Stimulated activated CD8-positive, alpha-beta memory T cell treated with anti-CD3 and anti-CD28 coated beads, Interleukin-12 subunit alpha, Interleukin-12 subunit beta, amount 100 ng/mL, for 24 hours (primary cell): ENCODE measurements around the gene PHKA2.

Experiments used
- DNase-seq: peaks from one replicate; pipeline ENCODE4 v3.0.0-alpha.2; 2020; ENCODE audit errors: extremely low read depth

Gene PHKA2

DNA sequence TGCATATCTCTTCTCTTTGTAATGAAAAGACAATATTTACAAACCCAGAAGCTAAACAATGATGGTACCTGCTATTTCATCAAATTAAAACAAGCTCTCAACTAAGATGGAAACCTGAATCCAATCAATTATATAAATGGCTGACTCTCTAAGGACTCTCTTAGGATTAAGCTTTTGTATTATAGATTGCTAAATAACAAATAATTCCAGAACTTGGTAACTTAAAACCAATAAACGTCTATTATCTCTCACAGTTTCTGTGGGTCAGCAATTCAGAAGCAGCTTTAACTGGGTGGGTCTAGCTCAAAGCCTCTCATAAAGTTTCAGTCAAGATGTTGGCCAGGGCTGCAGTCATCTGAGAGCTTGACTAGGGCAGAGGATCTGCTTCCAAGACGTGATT lies 12.4 kb downstream of the PHKA2 start:
- DNase-seq, result no peak

DNA sequence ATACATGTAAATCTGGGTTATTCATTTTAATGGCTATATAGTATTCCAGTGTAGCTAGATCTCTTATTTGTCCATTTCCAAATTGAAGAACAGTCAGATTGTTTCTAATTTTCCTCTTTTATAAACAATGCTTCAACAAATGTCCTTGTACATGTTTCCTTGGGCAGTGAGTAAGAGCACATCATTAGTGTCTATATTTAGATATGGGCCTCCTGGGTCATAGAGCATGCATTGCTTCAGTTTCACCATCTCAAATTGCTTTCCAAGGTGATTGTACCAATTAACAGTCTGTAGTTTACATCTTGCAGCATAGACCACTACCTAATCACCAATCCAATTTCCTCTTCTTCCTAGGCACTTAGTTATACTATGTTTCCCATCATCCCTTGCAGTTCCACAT lies 13.4 kb downstream of the PHKA2 start:
- no peak for DNase-seq

DNA sequence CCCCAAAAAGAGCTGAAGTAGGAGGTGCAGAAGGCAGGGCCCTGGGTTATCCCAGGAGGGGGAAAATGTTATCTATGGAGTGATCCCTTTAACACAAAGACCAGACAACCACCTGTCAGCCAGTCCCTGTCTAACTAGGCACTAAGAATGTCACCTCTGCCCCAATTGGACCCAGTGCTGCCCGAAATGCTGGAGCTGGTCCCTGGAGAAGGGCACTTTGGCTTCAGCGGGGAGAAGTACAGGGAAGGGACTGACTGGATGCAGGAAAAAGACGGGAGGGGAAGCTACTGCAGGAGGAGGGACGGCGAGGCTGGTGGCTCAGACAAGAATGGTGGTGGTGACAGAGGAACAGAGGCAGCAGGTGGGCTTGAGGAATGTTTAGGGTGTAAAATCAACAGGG lies 17.3 kb downstream of the PHKA2 start:
- no peak for DNase-seq

DNA sequence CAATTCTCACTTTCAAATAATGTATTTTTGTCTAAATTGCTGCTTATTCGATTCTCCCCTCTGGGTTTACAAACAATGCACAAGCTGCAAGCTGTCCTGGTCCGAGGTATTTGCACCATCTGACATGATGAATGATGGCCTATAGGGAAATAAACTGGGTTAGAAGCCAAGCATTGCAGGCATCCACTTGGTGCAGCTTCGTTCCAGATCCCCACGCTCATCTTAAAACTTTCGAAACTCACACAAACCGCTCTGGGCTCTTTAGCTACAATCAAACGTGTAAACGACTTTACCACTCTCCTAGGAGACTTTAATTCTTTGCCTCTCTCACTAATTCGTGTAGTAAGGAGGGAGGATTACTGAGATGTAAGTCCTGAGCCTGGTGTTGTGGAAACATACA lies 19.0 kb downstream of the PHKA2 start:
- DNase-seq, result no peak

GRCh38 chrX:18964026-18964425 lies 19.9 kb downstream of the PHKA2 start:
- DNase-seq, result no peak

DNA sequence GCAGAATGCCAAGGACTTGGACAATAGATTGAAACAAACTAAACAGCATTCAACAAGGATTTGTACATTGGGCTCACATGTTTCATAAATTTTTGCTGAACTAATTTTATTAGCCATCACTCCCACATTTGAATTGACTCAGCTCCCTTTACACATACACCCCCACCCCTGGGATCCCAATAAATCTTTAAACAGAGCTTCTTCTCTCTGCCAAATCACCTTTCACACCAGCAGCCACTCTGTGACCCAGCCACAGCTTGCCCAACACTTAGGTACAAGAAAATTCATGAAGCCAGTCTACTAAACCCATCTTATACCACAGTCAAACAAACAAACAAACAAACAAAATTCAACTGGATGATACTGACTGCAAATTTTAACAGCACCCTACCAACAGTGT lies 21.6 kb downstream of the PHKA2 start:
- DNase-seq, result no peak

GRCh38 chrX:18961686-18962085 lies 22.2 kb downstream of the PHKA2 start:
- DNase-seq, result no peak

DNA sequence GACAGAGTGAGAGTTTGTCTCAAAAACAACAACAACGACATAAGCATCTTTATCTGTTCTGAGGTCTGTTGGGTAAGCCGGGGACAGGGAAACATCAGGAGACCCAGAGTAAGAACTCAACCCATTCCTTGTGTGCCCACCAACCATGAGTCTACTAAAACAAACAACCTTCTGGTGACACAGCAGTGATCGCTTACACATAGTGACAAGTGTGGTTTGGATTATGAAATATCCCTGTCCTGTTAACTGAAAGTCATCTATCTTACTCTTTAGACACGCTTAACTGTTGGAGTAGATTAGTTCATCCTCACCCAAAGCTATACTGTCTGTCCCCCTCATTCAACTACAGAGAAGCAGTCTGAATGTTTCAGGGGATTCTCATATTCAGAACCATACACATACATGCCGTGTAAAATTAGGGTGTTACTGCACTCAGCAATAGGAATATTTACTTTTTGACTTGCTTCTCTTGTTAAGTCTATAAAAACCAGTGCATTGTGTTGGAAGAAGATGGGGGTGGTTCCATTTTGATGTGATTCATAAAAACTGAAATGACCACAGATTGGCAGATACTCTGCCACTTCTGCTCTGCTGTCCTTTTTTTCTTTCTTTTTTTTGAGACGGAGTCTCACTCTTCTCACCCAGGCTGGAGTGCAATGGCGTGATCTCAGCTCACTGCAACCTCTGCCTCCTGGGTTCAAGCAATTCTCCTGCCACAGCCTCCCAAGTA lies 27.4 kb downstream of the PHKA2 start:
- DNase-seq, result no peak

DNA sequence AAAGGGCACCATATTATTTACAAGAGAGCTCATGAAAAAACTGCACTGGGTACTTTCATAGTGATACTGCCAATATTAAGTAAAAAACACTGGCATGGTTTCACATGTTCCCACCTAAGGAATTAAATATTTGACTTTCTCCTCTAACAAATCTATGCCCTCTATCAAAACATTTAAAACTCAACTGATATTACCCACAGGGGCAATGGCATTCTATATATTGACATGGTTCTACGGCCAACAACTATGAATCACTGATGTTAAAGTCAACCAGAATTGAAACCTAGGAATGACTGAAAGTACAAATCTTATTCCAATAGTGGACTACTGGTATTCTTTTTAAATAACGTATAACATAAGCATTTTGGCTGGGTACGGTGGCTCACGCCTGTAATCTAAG lies 28.2 kb downstream of the PHKA2 start:
- no peak for DNase-seq

DNA sequence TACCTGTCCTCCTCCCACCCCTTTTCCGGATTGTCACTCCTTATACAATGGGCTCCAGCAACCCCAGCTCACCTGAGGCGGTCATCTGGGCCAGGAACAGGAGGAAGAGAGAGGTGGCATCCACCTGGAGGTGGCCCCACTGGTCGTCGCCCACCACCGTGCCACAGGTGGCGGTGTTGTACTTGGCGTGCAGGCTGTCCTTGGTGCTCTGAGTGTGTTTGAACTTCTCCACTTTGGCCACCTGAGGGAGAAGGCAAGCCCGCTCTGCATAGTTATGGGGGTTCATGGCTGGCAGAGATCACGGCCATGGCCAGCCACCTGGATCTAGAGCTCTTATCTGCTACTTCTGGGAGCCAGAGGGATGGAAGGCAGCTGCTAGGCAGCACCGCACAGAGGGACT lies 32.9 kb downstream of the PHKA2 start:
- no peak for DNase-seq

DNA sequence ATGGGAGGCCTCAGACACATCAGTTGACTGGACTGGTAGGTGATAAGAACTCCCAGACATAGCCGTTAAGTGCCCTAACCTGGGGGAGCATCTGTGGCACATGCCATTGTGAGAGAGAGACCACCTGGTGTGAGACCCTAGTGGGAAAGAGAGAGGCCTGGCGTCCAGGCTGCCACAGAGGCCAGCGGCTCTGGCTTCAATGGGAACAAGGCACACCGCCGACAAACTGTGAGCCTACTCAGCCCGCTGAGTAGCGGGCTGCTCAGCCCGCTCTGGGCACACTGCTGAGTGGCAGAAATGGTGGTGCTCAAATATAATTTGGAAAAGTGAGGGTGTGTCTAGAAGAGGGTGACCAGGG lies 34.0 kb downstream of the PHKA2 start:
- DNase-seq, result no peak

GRCh38 chrX:18949291-18949943 lies 34.5 kb downstream of the PHKA2 start:
- no peak for DNase-seq

DNA sequence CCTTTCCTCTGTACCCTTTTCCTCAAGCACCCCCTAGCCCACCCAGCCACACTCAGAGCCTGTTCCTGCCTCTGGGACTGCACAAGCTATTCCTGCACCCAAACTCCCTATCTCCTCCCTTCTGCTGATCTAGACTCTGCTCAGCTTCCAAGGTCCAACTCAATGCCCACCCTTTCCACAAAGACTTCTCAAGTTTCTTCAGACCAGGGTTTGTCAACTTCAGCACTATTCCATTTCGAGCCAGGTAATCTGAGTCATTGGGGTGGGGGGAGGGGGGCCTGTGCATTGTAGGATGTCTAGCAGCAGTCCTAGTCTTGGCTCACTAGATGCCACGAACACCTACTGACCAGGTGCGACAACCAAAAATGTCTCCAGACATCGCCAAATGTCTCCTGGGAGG lies 37.3 kb downstream of the PHKA2 start:
- DNase-seq, result no peak

- no peak for DNase-seq
Measured at GRCh38 chrX:18946157-18946556, 37.8 kb downstream of the PHKA2 start.

- no peak for DNase-seq
Measured at GRCh38 chrX:18945483-18945882, 38.4 kb downstream of the PHKA2 start.

DNA sequence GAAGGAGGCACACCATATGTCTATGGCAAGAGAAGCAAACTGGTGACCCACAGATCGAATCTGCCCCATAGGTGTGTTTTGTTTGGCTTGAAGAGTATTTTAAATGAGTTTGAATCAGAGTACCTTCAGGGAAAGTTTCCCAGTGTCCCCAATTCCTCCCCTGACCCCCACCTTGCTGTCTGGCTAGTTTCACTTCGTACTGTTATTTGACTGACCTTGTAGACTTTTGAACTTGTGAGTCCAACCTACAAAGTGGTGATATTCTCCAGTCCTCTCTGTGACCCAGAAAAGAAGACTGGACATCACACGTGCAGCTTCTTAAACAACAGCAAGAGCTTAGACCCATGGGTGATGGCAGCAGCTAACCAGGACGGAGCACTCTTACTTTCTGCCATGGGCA lies 39.4 kb downstream of the PHKA2 start:
- no peak for DNase-seq

- no peak for DNase-seq
Measured at GRCh38 chrX:18941896-18942295, 42.0 kb downstream of the PHKA2 start.

DNA sequence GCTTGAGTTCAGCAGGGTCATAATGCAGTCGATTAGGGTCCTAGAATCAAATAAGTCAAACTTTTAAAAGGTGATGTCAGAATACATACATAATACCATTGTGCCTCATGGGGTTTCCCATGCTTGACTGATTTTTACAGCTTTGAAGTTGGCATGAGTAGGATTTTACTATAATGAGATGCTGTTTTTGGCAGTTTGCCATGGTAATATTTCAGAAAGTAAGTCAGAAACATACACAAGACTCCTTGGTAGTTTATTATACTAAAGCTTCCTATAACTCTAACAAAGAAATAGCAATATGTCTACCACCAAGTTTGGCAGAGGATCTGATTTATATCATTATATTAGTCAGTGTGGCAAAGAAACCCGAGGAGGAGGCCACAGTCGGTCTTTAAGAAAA lies 45.2 kb downstream of the PHKA2 start:
- no peak for DNase-seq

DNA sequence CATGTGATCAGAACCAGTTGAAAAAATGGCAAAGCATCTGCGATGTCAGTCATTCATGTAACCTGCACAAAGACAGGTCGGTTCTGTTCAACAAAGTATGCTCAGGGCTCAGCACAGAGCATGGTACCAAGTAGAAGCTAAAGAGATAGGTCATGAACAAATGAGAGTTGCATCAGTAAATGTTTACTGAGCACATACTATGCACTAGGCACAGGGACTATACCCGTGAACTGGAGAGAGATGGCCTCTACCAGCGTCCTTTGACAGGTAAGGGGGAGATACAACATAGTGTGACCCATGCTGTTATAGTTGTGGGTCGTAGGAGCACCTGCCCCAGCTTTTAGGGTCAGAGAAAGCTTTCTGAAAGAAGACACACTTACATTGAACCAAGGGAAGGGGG lies 46.7 kb downstream of the PHKA2 start:
- no peak for DNase-seq

GRCh38 chrX:18935893-18936292 lies 48.0 kb downstream of the PHKA2 start:
- DNase-seq, result no peak

GRCh38 chrX:18934708-18935107 lies 49.2 kb downstream of the PHKA2 start:
- no peak for DNase-seq

DNA sequence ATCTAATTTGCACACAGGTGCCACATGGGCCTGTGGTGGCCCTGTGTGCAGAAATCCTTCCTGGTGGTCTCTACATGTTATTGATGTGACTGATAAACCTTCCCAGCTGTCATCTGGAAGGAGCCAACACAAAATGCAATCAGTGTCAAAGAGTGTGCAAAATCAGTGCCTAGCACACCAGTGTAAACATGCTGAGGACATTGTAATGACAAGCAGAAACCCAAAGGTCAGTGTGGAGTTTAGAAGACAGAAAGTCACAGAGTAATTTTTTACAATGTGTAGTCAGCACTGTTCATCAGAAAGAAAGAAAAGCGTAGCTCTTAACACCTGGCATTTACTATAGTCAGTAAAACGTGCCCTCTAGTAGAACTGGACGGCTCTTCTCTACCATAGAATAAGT lies 50.3 kb downstream of the PHKA2 start:
- no peak for DNase-seq

DNA sequence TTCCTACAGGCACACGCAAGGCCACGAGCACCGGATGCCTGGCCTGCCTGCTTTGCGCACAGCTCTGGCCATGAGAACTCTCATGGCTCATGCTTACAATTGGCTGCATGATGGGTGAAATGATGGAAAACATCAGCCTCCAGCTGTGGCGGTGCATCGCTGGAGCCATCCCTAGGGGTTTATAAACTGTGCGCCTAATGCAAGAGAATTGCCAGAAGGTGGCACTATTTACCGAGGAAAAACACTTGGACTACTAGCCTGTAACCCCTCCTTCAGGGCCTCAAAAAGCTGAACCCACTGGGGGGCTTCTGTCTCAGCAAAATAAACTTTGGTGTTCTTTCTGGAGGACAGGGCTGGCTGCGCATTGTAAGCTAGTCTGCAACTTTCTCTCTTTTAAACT lies 51.9 kb downstream of the PHKA2 start:
- DNase-seq, result no peak

- DNase-seq, result no peak
Measured at GRCh38 chrX:18929775-18930174, 54.1 kb downstream of the PHKA2 start.
